ENCODE measurements around the gene LCA5. TPM values are rescaled to one million over a fixed set of nuclear protein-coding genes. Genes with fewer than 3 reads are reported as not detected.

Gene LCA5
- total and polyA plus RNA-seq, 2 experiments from 2014 or later = 2.4 to 5.6 TPM

DNA sequence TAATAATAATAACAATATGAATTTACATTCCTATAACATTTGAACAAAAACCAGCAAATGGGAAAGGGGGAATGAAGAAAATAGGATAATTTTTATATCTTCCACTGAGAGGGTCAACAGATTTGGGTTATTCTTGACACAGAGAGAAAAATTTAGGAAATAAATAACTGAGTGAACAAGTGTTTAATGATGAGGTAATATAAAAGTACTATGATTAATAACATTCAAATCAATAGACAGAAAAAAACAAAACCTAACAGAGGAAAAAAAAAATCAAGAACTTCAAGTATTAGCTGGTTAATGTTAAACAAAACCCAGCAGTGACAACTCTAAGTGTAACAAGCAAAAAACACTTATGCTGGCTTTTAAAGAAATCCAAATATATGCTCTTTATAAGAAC, 66.5 kb downstream of the LCA5 start:
- H3K27ac ChIP-seq = no peak overlapping the region
- no peaks in the 10 kb centered on the region for H3K9me2 ChIP-seq (replicated peaks; ENCODE audit: insufficient read depth)
- H3K79me2 ChIP-seq = no peaks in the 10 kb centered on the region
- H3K4me1 ChIP-seq (ENCODE audit: insufficient read depth) = peaks cover 8% of the 10 kb centered on the region
- no peaks in the 10 kb centered on the region for H4K20me1 ChIP-seq (ENCODE audit: insufficient read depth, poor library complexity, severe bottlenecking)
- H3K27me3 ChIP-seq = no peaks in the 10 kb centered on the region
- H3K4me3 ChIP-seq = no peak overlapping the region
- DNase-seq (ENCODE audit: low spot score) = no peak
- H3K9me3 ChIP-seq (ENCODE audit: low read depth) = no peaks in the 10 kb centered on the region
- no peaks in the 10 kb centered on the region for H3K36me3 ChIP-seq (replicated peaks; ENCODE audit: insufficient read depth, low read depth)
- H2AFZ ChIP-seq = no peak overlapping the region
- no peak for TF ChIP-seq EZH2 (IDR thresholded peaks at IDR 0.05; ENCODE audit: borderline replicate concordance)
- TF ChIP-seq EZH2phosphoT487 (IDR thresholded peaks at IDR 0.05; ENCODE audit: low read depth, severe bottlenecking, unreplicated experiment) = no peak
- TF ChIP-seq, protein P1, sequence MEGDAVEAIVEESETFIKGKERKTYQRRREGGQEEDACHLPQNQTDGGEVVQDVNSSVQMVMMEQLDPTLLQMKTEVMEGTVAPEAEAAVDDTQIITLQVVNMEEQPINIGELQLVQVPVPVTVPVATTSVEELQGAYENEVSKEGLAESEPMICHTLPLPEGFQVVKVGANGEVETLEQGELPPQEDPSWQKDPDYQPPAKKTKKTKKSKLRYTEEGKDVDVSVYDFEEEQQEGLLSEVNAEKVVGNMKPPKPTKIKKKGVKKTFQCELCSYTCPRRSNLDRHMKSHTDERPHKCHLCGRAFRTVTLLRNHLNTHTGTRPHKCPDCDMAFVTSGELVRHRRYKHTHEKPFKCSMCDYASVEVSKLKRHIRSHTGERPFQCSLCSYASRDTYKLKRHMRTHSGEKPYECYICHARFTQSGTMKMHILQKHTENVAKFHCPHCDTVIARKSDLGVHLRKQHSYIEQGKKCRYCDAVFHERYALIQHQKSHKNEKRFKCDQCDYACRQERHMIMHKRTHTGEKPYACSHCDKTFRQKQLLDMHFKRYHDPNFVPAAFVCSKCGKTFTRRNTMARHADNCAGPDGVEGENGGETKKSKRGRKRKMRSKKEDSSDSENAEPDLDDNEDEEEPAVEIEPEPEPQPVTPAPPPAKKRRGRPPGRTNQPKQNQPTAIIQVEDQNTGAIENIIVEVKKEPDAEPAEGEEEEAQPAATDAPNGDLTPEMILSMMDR (IDR thresholded peaks at IDR 0.05; ENCODE audit: poor library complexity) = no peak
- no peak overlapping the region for H3K4me2 ChIP-seq

DNA sequence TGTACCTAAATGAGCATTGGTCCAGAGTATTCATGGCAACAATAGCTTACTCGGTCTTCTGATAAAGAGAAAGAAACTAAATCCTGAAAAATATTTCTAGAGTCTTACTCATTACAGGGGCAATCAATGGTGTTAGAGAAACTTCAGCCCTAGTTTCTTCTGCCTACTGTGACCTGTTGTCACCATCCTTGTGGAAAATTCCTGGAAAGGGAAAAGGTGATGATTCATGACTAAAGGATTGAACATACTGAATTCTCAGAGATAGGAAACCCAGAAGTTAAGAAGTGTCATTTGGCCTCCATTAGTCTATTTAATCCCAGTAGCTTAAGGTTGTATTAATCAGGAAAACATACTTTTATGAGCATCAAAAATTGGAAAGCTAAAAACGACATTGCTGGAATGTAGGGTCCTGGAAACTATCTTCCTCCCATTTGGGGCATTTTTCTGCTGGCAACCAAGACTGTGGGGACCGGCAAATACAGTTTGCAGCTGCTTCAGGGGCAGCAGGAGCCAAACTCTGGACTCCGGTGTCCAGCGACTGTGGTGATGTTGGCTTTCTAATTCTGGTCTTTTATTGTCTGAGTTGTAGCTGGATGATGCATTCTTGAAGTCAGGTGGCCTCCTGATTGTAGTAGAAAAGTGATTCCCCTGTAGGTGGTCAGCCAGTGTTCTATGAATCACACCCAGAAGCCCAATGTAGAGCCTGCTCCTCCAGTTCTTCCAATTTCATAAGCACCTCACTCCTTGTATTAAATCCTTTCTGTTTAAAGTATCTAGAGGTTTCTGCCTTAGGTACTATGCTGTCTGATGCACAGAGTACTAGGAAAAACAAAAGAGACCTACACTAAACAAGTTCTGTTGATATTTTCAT, 67.6 kb downstream of the LCA5 start:
- WGBS (ENCODE audit: low lambda C conversion rate, missing lambda C conversion rate) = 85% methylated on average over 5 of the region's 5 CpGs
- H3K79me2 ChIP-seq = no peaks in the 10 kb centered on the region
- H3K4me2 ChIP-seq = no peak overlapping the region
- H2AFZ ChIP-seq = no peak overlapping the region
- DNase-seq (ENCODE audit: low spot score) = no peak
- peak overlapping the region; percentile 4 for H3K27ac ChIP-seq
- no peaks in the 10 kb centered on the region for H3K36me3 ChIP-seq (replicated peaks; ENCODE audit: insufficient read depth, low read depth)
- peaks cover 17% of the 10 kb centered on the region for H3K4me1 ChIP-seq (ENCODE audit: insufficient read depth)
- H4K20me1 ChIP-seq (ENCODE audit: insufficient read depth, poor library complexity, severe bottlenecking) = no peaks in the 10 kb centered on the region
- no peaks in the 10 kb centered on the region for H3K9me3 ChIP-seq (ENCODE audit: low read depth)
- TF ChIP-seq EZH2phosphoT487 (IDR thresholded peaks at IDR 0.05; ENCODE audit: low read depth, severe bottlenecking, unreplicated experiment) (no peak), EZH2 (IDR thresholded peaks at IDR 0.05; ENCODE audit: borderline replicate concordance) (no peak)
- TF ChIP-seq, protein P1 (IDR thresholded peaks at IDR 0.05; ENCODE audit: poor library complexity) = no peak
- H3K4me3 ChIP-seq = no peak overlapping the region
- H3K27me3 ChIP-seq = no peaks in the 10 kb centered on the region
- H3K9me2 ChIP-seq (replicated peaks; ENCODE audit: insufficient read depth) = no peaks in the 10 kb centered on the region

DNA sequence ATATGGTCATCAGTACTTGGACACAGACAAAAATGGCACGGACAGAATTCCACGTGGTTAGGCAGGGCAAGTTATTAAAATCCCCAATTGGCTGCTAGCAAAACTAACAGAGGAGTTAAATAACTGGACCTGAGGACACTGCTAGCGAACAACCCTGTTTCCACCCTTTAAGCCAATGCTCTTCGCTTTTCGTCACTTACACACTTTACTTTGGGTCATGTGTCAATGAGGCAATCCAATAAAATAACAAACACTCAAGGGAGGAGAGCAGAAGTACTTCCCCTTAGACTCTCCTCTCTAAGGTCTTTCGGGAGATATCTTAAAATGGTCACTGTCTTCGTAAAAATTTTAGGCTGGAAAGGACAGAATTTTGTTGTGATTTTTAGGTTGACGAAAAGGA, 68.6 kb downstream of the LCA5 start:
- Histone ChIP-seq H3K4me3 (no peak overlapping the region), H4K20me1 (ENCODE audit: insufficient read depth, poor library complexity, severe bottlenecking) (no peaks in the 10 kb centered on the region), H2AFZ (no peak overlapping the region), H3K9me3 (ENCODE audit: low read depth) (no peaks in the 10 kb centered on the region), H3K27ac (no peak overlapping the region), H3K4me2 (no peak overlapping the region), H3K27me3 (no peaks in the 10 kb centered on the region), H3K79me2 (no peaks in the 10 kb centered on the region), H3K36me3 (replicated peaks; ENCODE audit: insufficient read depth, low read depth) (no peaks in the 10 kb centered on the region), H3K4me1 (ENCODE audit: insufficient read depth) (peaks cover 24% of the 10 kb centered on the region), H3K9me2 (replicated peaks; ENCODE audit: insufficient read depth) (no peaks in the 10 kb centered on the region)
- TF ChIP-seq EZH2 (IDR thresholded peaks at IDR 0.05; ENCODE audit: borderline replicate concordance) = no peak
- TF ChIP-seq EZH2phosphoT487 (IDR thresholded peaks at IDR 0.05; ENCODE audit: low read depth, severe bottlenecking, unreplicated experiment) = no peak
- TF ChIP-seq, protein P1 (IDR thresholded peaks at IDR 0.05; ENCODE audit: poor library complexity) = no peak
- WGBS (ENCODE audit: low lambda C conversion rate, missing lambda C conversion rate) = 86% methylated on average over 8 of the region's 8 CpGs
- DNase-seq (ENCODE audit: low spot score) = no peak
